Measurements from ENCODE around the gene HS3ST5. TPM values are rescaled to one million over a fixed set of nuclear protein-coding genes. Genes with fewer than 3 reads are reported as not detected.

HS3ST5 gene
- total RNA-seq, 4 donors from 2014 or later: not detected

DNA sequence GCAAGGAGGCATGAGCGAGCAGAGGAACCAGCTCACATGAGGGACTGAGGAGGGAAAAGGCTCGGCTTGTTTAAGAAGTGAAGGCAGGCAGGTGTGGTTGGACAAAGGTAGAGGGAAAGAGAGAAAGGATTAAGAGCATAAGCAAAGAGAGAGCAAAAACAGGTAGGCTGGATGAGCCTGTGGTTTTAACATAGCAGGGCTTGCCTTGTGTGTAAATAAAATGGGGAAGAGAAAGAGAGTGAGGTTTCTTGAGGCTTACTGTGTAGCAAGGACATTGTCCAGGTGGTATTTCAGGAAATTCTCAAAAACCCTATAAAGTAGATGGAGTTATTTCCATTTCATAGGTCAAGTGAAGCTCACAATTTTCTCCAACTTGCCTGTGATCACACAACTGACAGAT, 278.0 kb downstream of the HS3ST5 start:
- Histone ChIP-seq H3K27ac (no peak overlapping the region), H3K4me1 (no peaks in the 10 kb centered on the region), H3K9me3 (no peaks in the 10 kb centered on the region), H3K4me3 (no peak overlapping the region), H3K36me3 (no peaks in the 10 kb centered on the region), H3K27me3 (no peaks in the 10 kb centered on the region)
- TF ChIP-seq POLR2AphosphoS5 (IDR thresholded peaks at IDR 0.05) (no peak), EP300 (IDR thresholded peaks at IDR 0.05) (no peak), POLR2A (IDR thresholded peaks at IDR 0.05) (no peak)
- TF ChIP-seq, protein P1, sequence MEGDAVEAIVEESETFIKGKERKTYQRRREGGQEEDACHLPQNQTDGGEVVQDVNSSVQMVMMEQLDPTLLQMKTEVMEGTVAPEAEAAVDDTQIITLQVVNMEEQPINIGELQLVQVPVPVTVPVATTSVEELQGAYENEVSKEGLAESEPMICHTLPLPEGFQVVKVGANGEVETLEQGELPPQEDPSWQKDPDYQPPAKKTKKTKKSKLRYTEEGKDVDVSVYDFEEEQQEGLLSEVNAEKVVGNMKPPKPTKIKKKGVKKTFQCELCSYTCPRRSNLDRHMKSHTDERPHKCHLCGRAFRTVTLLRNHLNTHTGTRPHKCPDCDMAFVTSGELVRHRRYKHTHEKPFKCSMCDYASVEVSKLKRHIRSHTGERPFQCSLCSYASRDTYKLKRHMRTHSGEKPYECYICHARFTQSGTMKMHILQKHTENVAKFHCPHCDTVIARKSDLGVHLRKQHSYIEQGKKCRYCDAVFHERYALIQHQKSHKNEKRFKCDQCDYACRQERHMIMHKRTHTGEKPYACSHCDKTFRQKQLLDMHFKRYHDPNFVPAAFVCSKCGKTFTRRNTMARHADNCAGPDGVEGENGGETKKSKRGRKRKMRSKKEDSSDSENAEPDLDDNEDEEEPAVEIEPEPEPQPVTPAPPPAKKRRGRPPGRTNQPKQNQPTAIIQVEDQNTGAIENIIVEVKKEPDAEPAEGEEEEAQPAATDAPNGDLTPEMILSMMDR (IDR thresholded peaks at IDR 0.05): no peak
- no peak for DNase-seq (ENCODE audit: low spot score in 2 of 2)
- 90% methylated on average over 2 of the region's 2 CpGs for WGBS

DNA sequence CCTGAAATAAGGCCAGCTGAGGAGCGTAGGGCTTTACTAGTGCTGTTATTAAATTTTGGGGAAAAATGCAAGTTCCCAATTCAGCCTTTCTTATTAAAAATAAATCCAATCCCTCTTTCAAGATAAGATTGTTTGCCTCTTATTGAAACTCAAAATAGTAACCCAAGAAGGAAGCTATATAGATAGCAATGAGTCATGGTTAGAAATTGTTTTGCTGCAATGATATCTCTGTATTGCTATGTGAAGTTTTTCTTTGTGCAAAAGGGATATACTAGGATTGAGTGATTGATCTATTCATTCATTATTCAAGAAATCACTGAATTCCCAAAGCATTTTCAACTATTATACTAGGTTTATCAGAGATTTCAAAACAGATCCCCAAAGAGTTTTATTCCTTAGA, 278.9 kb downstream of the HS3ST5 start:
- Histone ChIP-seq H3K4me1 (no peaks in the 10 kb centered on the region), H3K4me3 (no peak overlapping the region), H3K27ac (no peak overlapping the region), H3K9me3 (no peaks in the 10 kb centered on the region), H3K27me3 (no peaks in the 10 kb centered on the region), H3K36me3 (no peaks in the 10 kb centered on the region)
- TF ChIP-seq EP300 (IDR thresholded peaks at IDR 0.05): no peak
- TF ChIP-seq, protein P1 (IDR thresholded peaks at IDR 0.05): no peak
- TF ChIP-seq POLR2AphosphoS5 (IDR thresholded peaks at IDR 0.05): no peak
- TF ChIP-seq POLR2A (IDR thresholded peaks at IDR 0.05): no peak
- DNase-seq (ENCODE audit: low spot score in 2 of 2): no peak
- 89% methylated on average over 1 of the region's 1 CpG for WGBS

DNA sequence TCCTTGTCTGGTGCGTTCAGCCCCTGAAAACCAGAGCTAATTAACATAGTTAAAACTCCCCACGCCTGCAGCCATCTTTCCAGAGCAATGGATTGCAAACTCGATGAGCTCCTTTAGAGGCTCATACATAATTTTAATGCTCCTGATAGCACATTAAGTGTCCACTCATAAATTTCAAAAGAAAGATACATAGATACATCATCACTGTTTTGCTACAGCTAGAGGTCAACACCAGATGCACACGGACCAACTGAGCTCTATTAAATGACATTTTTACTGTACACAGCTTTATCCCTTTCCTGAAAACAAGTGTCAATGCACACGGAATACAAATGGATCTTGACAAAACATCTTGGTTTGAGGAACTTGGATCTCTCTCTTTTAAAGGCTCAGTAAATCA, 280.6 kb downstream of the HS3ST5 start:
- no peaks in the 10 kb centered on the region for H3K36me3 ChIP-seq
- 74% methylated on average over 5 of the region's 5 CpGs for WGBS

DNA sequence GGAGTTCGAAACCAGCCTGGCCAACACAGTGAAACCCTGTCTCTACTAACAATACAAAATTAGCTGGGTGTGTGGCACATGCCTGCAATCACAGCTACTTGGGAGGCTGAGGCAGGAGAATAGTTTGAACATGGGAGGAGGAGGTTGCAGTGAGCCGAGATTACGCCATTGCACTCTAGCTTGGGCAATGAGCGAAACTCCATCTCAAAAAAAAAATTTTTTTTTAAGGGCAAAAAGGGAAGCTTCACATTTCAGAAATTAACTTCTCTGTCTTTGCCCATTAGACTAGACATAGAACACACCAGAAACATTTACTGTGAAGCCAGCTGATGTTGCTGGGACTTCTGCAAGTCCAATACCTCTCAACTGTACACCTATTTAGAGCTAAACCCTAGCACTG, 281.1 kb downstream of the HS3ST5 start:
- H3K27ac ChIP-seq: no peak overlapping the region
- 90% methylated on average over 4 of the region's 4 CpGs for WGBS
- no peaks in the 10 kb centered on the region for H3K9me3 ChIP-seq
- no peak for DNase-seq (ENCODE audit: low spot score in 2 of 2)
- TF ChIP-seq POLR2AphosphoS5 (IDR thresholded peaks at IDR 0.05): no peak
- no peak for TF ChIP-seq POLR2A (IDR thresholded peaks at IDR 0.05)
- TF ChIP-seq, protein P1 (IDR thresholded peaks at IDR 0.05): no peak
- TF ChIP-seq EP300 (IDR thresholded peaks at IDR 0.05): no peak
- H3K4me1 ChIP-seq: no peaks in the 10 kb centered on the region
- no peak overlapping the region for H3K4me3 ChIP-seq
- no peaks in the 10 kb centered on the region for H3K36me3 ChIP-seq
- H3K27me3 ChIP-seq: no peaks in the 10 kb centered on the region

More for the DNA sequence above, 280.6 kb downstream of the HS3ST5 start:
- Histone ChIP-seq H3K4me3 (no peak overlapping the region), H3K9me3 (no peaks in the 10 kb centered on the region), H3K27me3 (no peaks in the 10 kb centered on the region), H3K4me1 (no peaks in the 10 kb centered on the region), H3K27ac (no peak overlapping the region)
- no peak for DNase-seq (ENCODE audit: low spot score in 2 of 2)
- TF ChIP-seq POLR2AphosphoS5 (IDR thresholded peaks at IDR 0.05): no peak
- TF ChIP-seq EP300 (IDR thresholded peaks at IDR 0.05): no peak
- TF ChIP-seq, protein P1 (IDR thresholded peaks at IDR 0.05): no peak
- no peak for TF ChIP-seq POLR2A (IDR thresholded peaks at IDR 0.05)

DNA sequence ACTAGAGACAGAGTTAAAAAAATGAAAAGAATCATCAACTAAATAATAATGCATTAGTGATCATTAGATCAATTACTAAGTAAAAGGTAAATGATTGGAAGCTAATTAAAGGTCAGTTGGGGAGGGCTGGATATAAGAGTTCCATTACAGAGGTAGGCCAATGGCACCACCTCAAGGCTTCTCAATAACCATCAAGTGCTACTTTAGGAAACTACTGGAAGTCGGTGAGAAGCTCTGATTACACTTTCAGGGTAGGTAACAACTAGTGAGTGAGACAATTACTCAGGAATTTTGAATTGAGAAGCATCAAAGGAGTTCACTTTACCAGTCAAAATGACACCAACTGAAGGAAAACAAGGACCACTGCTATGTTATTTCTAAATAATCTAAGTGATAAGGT, 281.7 kb downstream of the HS3ST5 start:
- H3K27me3 ChIP-seq: no peaks in the 10 kb centered on the region
- no peaks in the 10 kb centered on the region for H3K4me1 ChIP-seq
- WGBS: 39% methylated on average over 1 of the region's 1 CpG
- DNase-seq (ENCODE audit: low spot score in 2 of 2): no peak
- TF ChIP-seq POLR2A (IDR thresholded peaks at IDR 0.05) (no peak), POLR2AphosphoS5 (IDR thresholded peaks at IDR 0.05) (no peak), EP300 (IDR thresholded peaks at IDR 0.05) (no peak)
- TF ChIP-seq, protein P1 (IDR thresholded peaks at IDR 0.05): no peak
- no peak overlapping the region for H3K27ac ChIP-seq
- H3K4me3 ChIP-seq: no peak overlapping the region
- no peaks in the 10 kb centered on the region for H3K36me3 ChIP-seq
- no peaks in the 10 kb centered on the region for H3K9me3 ChIP-seq

Measured in suprapubic skin (tissue), 4 donors.